Osteoblast (primary cell): ENCODE results near the gene FREM2. TPM values are rescaled to one million over a fixed set of nuclear protein-coding genes. Genes with fewer than 3 reads are reported as not detected.

Source experiments
- DNase-seq: peaks from one replicate; pipeline ENCODE4 v3.0.0; 2011; ENCODE audit warnings: low spot score, mixed read lengths; ENCODE audit not compliant: insufficient read length; ENCODE audit errors: missing footprints
- H2AFZ ChIP-seq: 2 replicates; pipeline ENCODE4 v1.6.0; 2011; ENCODE audit warnings: mild to moderate bottlenecking, low read length
- H3K27ac ChIP-seq: 2 replicates; pipeline ENCODE4 v1.5.1; 2011; ENCODE audit warnings: mild to moderate bottlenecking, low read depth, low read length, moderate library complexity
- H3K27me3 ChIP-seq: 2 replicates; pipeline ENCODE4 v1.6.0; 2012; ENCODE audit warnings: mild to moderate bottlenecking, control low read depth, inconsistent platforms, low read length, moderate library complexity; ENCODE audit not compliant: insufficient read depth
- H3K36me3 ChIP-seq: 2 replicates; pipeline ENCODE4 v1.5.1; 2011; ENCODE audit warnings: mild to moderate bottlenecking, low read length, control low read depth, moderate library complexity; ENCODE audit not compliant: insufficient read depth
- H3K4me1 ChIP-seq: 2 replicates; pipeline ENCODE4 v1.5.1; 2011; ENCODE audit warnings: mild to moderate bottlenecking, low read length, control low read depth, moderate library complexity; ENCODE audit not compliant: insufficient read depth
- H3K4me2 ChIP-seq: 2 replicates; pipeline ENCODE4 v1.6.0; 2011; ENCODE audit warnings: mild to moderate bottlenecking, low read length; ENCODE audit not compliant: insufficient read depth
- H3K4me3 ChIP-seq: fragments of 200-600 bp; sonication (generic); 3 replicates; pipeline ENCODE4 v1.5.1; 2012; ENCODE audit warnings: mild to moderate bottlenecking, low read length, inconsistent platforms; ENCODE audit not compliant: insufficient read depth
- H3K79me2 ChIP-seq: 2 replicates; pipeline ENCODE4 v1.6.0; 2012; ENCODE audit warnings: mild to moderate bottlenecking, low read length, control low read depth, inconsistent platforms; ENCODE audit not compliant: insufficient read depth
- H3K9me3 ChIP-seq: 2 replicates; pipeline ENCODE4 v1.5.1; 2011; ENCODE audit warnings: low read depth, low read length, control low read depth
- H4K20me1 ChIP-seq: 2 replicates; pipeline ENCODE4 v1.6.0; 2012; ENCODE audit warnings: mild to moderate bottlenecking, low read length, control low read depth; ENCODE audit not compliant: insufficient read depth
- total RNA-seq: library from RNA; depleted of rRNA; stranded (reverse); fragments of >200 nt; gene quantifications from 2 replicates; pipeline ENCODE4 v1.2.3, GENCODE V29; 2012
- TF ChIP-seq, protein P1 (sequence below): IDR thresholded peaks from 2 replicates; pipeline ENCODE4 v1.5.1; 2011; ENCODE audit warnings: mild to moderate bottlenecking, low read depth, low read length, moderate library complexity; ENCODE audit errors: extremely low read depth

The FREM2 gene
- total RNA-seq, 1 donor = not detected

DNA sequence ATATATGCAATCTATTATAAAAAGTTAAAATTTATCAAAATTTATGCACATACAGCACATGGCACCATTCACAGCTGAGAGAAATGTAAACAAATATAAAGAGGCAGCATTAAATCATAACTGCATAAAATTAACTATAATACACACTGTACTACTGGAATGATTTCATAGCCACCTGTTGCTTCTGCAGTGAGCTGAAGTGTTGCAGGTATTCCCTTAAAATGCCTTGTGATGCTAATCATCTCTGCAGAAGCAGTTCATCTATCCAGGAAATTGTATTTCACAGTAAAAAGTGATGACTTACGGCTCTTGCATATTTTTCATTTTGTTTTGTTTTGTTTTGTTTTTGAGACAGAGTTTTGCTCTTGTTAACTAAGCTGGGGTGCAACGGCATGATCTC lies 221.7 kb downstream of the FREM2 start:
- no peaks in the 10 kb centered on the region for H4K20me1 ChIP-seq
- no peak overlapping the region for H3K4me2 ChIP-seq
- H3K79me2 ChIP-seq = no peaks in the 10 kb centered on the region
- H2AFZ ChIP-seq = no peak overlapping the region
- DNase-seq = no peak
- TF ChIP-seq, protein P1, sequence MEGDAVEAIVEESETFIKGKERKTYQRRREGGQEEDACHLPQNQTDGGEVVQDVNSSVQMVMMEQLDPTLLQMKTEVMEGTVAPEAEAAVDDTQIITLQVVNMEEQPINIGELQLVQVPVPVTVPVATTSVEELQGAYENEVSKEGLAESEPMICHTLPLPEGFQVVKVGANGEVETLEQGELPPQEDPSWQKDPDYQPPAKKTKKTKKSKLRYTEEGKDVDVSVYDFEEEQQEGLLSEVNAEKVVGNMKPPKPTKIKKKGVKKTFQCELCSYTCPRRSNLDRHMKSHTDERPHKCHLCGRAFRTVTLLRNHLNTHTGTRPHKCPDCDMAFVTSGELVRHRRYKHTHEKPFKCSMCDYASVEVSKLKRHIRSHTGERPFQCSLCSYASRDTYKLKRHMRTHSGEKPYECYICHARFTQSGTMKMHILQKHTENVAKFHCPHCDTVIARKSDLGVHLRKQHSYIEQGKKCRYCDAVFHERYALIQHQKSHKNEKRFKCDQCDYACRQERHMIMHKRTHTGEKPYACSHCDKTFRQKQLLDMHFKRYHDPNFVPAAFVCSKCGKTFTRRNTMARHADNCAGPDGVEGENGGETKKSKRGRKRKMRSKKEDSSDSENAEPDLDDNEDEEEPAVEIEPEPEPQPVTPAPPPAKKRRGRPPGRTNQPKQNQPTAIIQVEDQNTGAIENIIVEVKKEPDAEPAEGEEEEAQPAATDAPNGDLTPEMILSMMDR = no peak
- no peak overlapping the region for H3K27ac ChIP-seq
- H3K4me3 ChIP-seq = no peak overlapping the region
- H3K36me3 ChIP-seq = no peaks in the 10 kb centered on the region
- no peaks in the 10 kb centered on the region for H3K4me1 ChIP-seq
- no peaks in the 10 kb centered on the region for H3K9me3 ChIP-seq
- H3K27me3 ChIP-seq = no peaks in the 10 kb centered on the region

DNA sequence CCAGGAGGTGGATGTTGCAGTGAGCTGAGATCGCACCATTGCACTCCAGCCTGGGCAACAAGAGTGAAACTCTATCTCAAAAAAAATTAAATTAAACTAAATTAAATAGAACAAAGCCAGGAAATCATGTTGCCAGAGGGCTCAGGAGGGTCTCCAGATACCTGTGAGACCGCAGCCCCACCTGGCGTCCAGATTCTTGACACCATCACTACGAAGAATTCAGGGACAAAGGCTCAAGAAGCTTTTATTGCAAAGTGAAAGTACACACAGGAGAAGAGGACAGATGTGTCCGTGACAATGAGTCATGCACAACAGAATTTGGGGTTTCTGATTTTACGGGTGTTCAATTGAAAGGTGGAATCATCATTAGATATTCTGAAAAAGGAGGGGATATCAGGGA lies 227.2 kb downstream of the FREM2 start:
- TF ChIP-seq, protein P1 = no peak

DNA sequence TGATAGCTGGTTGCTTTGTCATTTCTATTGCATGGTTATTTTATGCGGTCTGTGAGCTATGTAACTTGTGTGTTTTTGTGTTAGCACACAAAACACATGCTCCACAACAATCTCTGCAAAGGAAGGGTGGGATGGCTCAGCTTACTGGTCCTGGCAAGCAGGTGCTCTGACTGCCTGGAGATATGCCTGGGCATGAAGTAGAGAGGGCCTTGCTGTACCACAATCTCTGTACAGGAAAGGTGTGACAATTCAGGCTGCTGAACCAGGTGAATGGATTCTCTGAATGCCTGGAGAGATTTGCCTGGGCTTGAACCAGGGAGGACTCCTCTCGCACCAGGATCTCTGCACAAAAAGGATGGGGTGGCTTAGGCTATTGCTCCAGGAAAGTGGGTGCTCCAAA lies 234.2 kb downstream of the FREM2 start:
- H3K9me3 ChIP-seq = no peaks in the 10 kb centered on the region
- TF ChIP-seq, protein P1 = no peak
- no peaks in the 10 kb centered on the region for H3K36me3 ChIP-seq
- no peak overlapping the region for H3K27ac ChIP-seq
- no peak overlapping the region for H2AFZ ChIP-seq
- no peaks in the 10 kb centered on the region for H3K4me1 ChIP-seq
- H3K79me2 ChIP-seq = no peaks in the 10 kb centered on the region
- H3K4me3 ChIP-seq = no peak overlapping the region
- DNase-seq = no peak
- no peaks in the 10 kb centered on the region for H3K27me3 ChIP-seq
- H3K4me2 ChIP-seq = no peak overlapping the region
- no peaks in the 10 kb centered on the region for H4K20me1 ChIP-seq

More for the DNA sequence above, 227.2 kb downstream of the FREM2 start:
- Histone ChIP-seq H3K4me2 (peak overlapping the region; percentile 71), H3K4me1 (no peaks in the 10 kb centered on the region), H3K27ac (no peak overlapping the region), H3K36me3 (no peaks in the 10 kb centered on the region), H2AFZ (no peak overlapping the region), H3K27me3 (no peaks in the 10 kb centered on the region), H3K79me2 (no peaks in the 10 kb centered on the region), H4K20me1 (no peaks in the 10 kb centered on the region), H3K4me3 (peak overlapping the region; percentile 45), H3K9me3 (no peaks in the 10 kb centered on the region)
- DNase-seq = no peak

DNA sequence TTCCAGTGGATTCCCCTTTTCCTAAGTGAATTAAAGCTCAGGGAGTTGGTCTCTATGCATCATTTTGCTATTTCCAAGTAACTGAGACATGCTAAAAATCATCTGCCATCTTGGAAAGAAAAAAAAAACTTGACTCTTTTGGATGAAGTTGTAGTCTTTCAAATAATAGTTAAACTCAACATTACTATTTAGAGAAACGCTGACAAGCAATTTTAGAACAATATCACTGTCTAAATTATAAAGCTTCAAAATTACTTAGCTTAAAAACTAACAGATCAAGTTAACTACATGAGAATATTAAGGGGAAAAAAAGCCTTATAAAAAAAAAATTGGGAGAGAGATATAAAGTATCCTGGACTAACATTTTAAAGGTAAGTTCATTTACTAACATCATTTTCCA lies 235.3 kb downstream of the FREM2 start:
- H4K20me1 ChIP-seq = no peaks in the 10 kb centered on the region
- H3K27me3 ChIP-seq = no peaks in the 10 kb centered on the region
- no peak overlapping the region for H3K4me3 ChIP-seq
- no peak overlapping the region for H3K27ac ChIP-seq
- H2AFZ ChIP-seq = no peak overlapping the region
- no peak overlapping the region for H3K4me2 ChIP-seq
- no peaks in the 10 kb centered on the region for H3K79me2 ChIP-seq
- H3K36me3 ChIP-seq = no peaks in the 10 kb centered on the region
- no peak for DNase-seq
- TF ChIP-seq, protein P1 = no peak
- H3K4me1 ChIP-seq = no peaks in the 10 kb centered on the region
- H3K9me3 ChIP-seq = no peaks in the 10 kb centered on the region
